ENCODE data around the gene PDE8A. TPM values are rescaled to one million over a fixed set of nuclear protein-coding genes. Genes with fewer than 3 reads are reported as not detected.

Gene PDE8A
- total RNA-seq, 2 donors from 2014 or later: 34.2 to 50.1 TPM

- Histone ChIP-seq H3K27ac (peak overlapping the region in 1 of 4 donors; percentile 30), H3K4me3 (no peak overlapping the region), H3K27me3 (no peaks in the 10 kb centered on the region), H3K4me1 (peaks cover 97% of the 10 kb centered on the region), H3K9me3 (no peaks in the 10 kb centered on the region), H3K36me3 (replicated peaks in 1 of 2; ENCODE audit: insufficient read depth in 1 of 2, low read depth in 2 of 2) (no peaks in the 10 kb centered on the region)
- no peak for ATAC-seq
- 89% methylated on average over 6 of the region's 6 CpGs for WGBS, 2 donors
- TF ChIP-seq, protein P1, sequence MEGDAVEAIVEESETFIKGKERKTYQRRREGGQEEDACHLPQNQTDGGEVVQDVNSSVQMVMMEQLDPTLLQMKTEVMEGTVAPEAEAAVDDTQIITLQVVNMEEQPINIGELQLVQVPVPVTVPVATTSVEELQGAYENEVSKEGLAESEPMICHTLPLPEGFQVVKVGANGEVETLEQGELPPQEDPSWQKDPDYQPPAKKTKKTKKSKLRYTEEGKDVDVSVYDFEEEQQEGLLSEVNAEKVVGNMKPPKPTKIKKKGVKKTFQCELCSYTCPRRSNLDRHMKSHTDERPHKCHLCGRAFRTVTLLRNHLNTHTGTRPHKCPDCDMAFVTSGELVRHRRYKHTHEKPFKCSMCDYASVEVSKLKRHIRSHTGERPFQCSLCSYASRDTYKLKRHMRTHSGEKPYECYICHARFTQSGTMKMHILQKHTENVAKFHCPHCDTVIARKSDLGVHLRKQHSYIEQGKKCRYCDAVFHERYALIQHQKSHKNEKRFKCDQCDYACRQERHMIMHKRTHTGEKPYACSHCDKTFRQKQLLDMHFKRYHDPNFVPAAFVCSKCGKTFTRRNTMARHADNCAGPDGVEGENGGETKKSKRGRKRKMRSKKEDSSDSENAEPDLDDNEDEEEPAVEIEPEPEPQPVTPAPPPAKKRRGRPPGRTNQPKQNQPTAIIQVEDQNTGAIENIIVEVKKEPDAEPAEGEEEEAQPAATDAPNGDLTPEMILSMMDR (IDR thresholded peaks at IDR 0.05): no peak
- TF ChIP-seq POLR2A (IDR thresholded peaks at IDR 0.05): no peak
- intact Hi-C loops (cut with DNase I): no loop called here
- DNase-seq: no peak
Observed at GRCh38 chr15:85028416-85028815, 46.8 kb downstream of the PDE8A start.

GRCh38 chr15:85029221-85029620 lies 47.6 kb downstream of the PDE8A start:
- Histone ChIP-seq H3K4me1 (peaks cover 90% of the 10 kb centered on the region), H3K9me3 (no peaks in the 10 kb centered on the region), H3K4me3 (no peak overlapping the region), H3K36me3 (replicated peaks in 1 of 2; ENCODE audit: insufficient read depth in 1 of 2, low read depth in 2 of 2) (no peaks in the 10 kb centered on the region), H3K27ac (peak overlapping the region in 3 of 4 donors; percentile 69 to 81 (median 74)), H3K27me3 (no peaks in the 10 kb centered on the region)
- no peak for TF ChIP-seq POLR2A (IDR thresholded peaks at IDR 0.05)
- TF ChIP-seq, protein P1 (IDR thresholded peaks at IDR 0.05): no peak
- ATAC-seq (no peak), DNase-seq (no peak)
- 88 to 91% methylated on average over 5 of the region's 5 CpGs for WGBS, 2 donors
- intact Hi-C loops (cut with DNase I): no loop called here

GRCh38 chr15:85030301-85030929 lies 48.8 kb downstream of the PDE8A start:
- WGBS, 2 donors: 65 to 86% methylated on average over 1 of the region's 1 CpG
- Histone ChIP-seq H3K9me3 (no peaks in the 10 kb centered on the region), H3K27me3 (no peaks in the 10 kb centered on the region), H3K27ac (peak overlapping the region; percentile 17 to 81 (median 72)), H3K4me3 (no peak overlapping the region), H3K36me3 (replicated peaks in 1 of 2; ENCODE audit: insufficient read depth in 1 of 2, low read depth in 2 of 2) (no peaks in the 10 kb centered on the region), H3K4me1 (peaks cover 78% of the 10 kb centered on the region)
- TF ChIP-seq POLR2A (IDR thresholded peaks at IDR 0.05): no peak
- TF ChIP-seq, protein P1 (IDR thresholded peaks at IDR 0.05): no peak
- intact Hi-C loops (cut with DNase I): no loop called here
- no peak for DNase-seq
- peak; percentile 49 for ATAC-seq

DNA sequence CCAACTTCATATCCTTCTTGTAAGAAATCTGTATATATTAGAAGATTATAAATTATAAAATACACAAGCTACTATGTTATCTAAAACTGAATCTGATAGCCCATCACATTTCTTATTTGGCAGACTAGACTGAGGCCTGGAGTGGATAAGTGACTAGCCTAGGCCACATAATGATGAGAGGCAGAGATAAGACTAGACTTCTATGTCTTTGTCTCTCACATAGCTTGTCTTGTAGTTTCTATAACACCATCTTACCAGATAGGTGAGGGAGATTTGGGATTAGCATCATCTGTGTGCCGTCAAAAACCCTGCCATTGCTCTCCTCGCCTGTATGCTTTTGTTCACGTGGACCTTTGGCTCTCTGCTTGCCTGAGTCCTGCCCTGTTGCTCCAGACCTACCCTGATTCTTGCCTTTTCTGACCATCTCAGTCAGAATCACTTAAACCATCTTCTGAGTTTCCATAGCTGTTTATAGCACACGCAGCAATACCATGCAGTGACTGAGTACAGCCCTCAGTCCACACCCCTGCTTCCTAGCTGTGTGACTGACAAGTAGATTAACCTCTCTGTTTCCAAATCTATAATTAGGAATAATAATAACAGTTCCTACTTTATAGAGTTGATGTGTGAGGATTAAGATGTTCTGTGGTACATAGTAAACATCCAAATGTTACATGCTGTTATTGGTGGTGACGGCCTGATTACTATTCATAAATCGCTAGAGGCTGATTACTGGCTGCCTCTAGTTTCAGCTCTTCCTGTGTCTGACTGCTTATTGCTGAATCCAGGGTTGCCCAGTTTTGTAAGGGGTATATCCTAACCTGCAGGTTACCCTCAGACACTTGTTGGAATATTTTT lies 49.7 kb downstream of the PDE8A start:
- intact Hi-C loops (cut with DNase I): no loop called here
- Histone ChIP-seq H3K9me3 (no peaks in the 10 kb centered on the region), H3K4me3 (no peak overlapping the region), H3K27me3 (no peaks in the 10 kb centered on the region), H3K27ac (peak overlapping the region; percentile 19 to 81 (median 67)), H3K36me3 (replicated peaks in 1 of 2; ENCODE audit: insufficient read depth in 1 of 2, low read depth in 2 of 2) (no peaks in the 10 kb centered on the region), H3K4me1 (peaks cover 73% of the 10 kb centered on the region)
- 42 to 62% methylated on average over 6 of the region's 6 CpGs for WGBS, 2 donors
- TF ChIP-seq, protein P1 (IDR thresholded peaks at IDR 0.05): no peak
- no peak for TF ChIP-seq POLR2A (IDR thresholded peaks at IDR 0.05)
- DNase-seq: no peak
- ATAC-seq: no peak
